Calu3 (cell line): Measurements from ENCODE around the gene RNU1-3. TPM values are rescaled to one million over a fixed set of nuclear protein-coding genes. Genes with fewer than 3 reads are reported as not detected.
"Not testable (repeated sequence)": the region's sequence is repeated elsewhere in the genome, so short reads cannot be mapped to it uniquely, and the experiment has no call there.

Experiments used
- BruUV-seq: library from RNA; stranded (reverse); fragments of 400-500 nt; replicated peaks from 2 replicates; lab custom pipeline; 2021; lab: Mats Ljungman, UMichigan
- CTCF ChIA-PET: fragments of 300-600 bp; sonication (Branson Sonifier 250); formaldehyde crosslinking; loops from one replicate; lab custom pipeline; 2022; ENCODE audit warnings: antibody characterized with exemption; lab: Charles Lee
- DNase-seq: peaks from one replicate; pipeline ENCODE4 v3.0.0; 2022
- H3K27ac Mint-ChIP-seq: one replicate; pipeline ENCODE4 v1.8.0; 2022; ENCODE audit warnings: mixed read lengths; ENCODE audit not compliant: unreplicated experiment
- H3K27me3 Mint-ChIP-seq: one replicate; pipeline ENCODE4 v1.8.0; 2022; ENCODE audit warnings: mixed read lengths; ENCODE audit not compliant: unreplicated experiment
- H3K36me3 Mint-ChIP-seq: one replicate; pipeline ENCODE4 v1.8.0; 2022; ENCODE audit warnings: mild to moderate bottlenecking, moderate library complexity, mixed read lengths; ENCODE audit not compliant: insufficient read depth, unreplicated experiment
- H3K4me1 Mint-ChIP-seq: one replicate; pipeline ENCODE4 v1.8.0; 2022; ENCODE audit warnings: mild to moderate bottlenecking, low read depth, mixed read lengths; ENCODE audit not compliant: unreplicated experiment
- H3K4me3 Mint-ChIP-seq: one replicate; pipeline ENCODE4 v1.8.0; 2022; ENCODE audit warnings: mild to moderate bottlenecking, low read depth, moderate library complexity, mixed read lengths; ENCODE audit not compliant: unreplicated experiment
- H3K9me3 Mint-ChIP-seq: one replicate; pipeline ENCODE4 v1.8.0; 2022; ENCODE audit warnings: low read depth, mixed read lengths; ENCODE audit not compliant: unreplicated experiment
- intact Hi-C: fragments of 100-400 bp; cut with micrococcal nuclease; formaldehyde crosslinking; loops from one replicate; pipeline ENCODE4 v1.10.0; 2022; ENCODE audit not compliant: unreplicated experiment
- total RNA-seq: library from RNA; stranded (reverse); gene quantifications from 2 replicates; pipeline ENCODE4 v1.2.3, GENCODE V29; 2022
- TF ChIP-seq, protein P1 (sequence below): fragments of 200-600 bp; IDR thresholded peaks from one replicate; pipeline ENCODE4 v1.8.0; 2022; ENCODE audit warnings: antibody characterized with exemption; ENCODE audit not compliant: unreplicated experiment

Gene RNU1-3
- total RNA-seq, 1 experiment from 2014 or later: 1,678 TPM

GRCh38 chr1:16636551-16637195, 30.1 kb downstream of the RNU1-3 start:
- CTCF ChIA-PET, intact Hi-C loops, DNase-seq, H3K27me3 Mint-ChIP-seq, BruUV-seq, H3K4me3 Mint-ChIP-seq, H3K9me3 Mint-ChIP-seq, H3K4me1 Mint-ChIP-seq, H3K27ac Mint-ChIP-seq: not testable (repeated sequence)
- H3K36me3 Mint-ChIP-seq: peaks cover 17% of the 10 kb centered on the region

- H3K9me3 Mint-ChIP-seq, H3K4me1 Mint-ChIP-seq, CTCF ChIA-PET, intact Hi-C loops, H3K27ac Mint-ChIP-seq, BruUV-seq, H3K4me3 Mint-ChIP-seq, H3K27me3 Mint-ChIP-seq, DNase-seq: not testable (repeated sequence)
- H3K36me3 Mint-ChIP-seq: peaks cover 19% of the 10 kb centered on the region
Measured at GRCh38 chr1:16635959-16636358, 30.8 kb downstream of the RNU1-3 start.

DNA sequence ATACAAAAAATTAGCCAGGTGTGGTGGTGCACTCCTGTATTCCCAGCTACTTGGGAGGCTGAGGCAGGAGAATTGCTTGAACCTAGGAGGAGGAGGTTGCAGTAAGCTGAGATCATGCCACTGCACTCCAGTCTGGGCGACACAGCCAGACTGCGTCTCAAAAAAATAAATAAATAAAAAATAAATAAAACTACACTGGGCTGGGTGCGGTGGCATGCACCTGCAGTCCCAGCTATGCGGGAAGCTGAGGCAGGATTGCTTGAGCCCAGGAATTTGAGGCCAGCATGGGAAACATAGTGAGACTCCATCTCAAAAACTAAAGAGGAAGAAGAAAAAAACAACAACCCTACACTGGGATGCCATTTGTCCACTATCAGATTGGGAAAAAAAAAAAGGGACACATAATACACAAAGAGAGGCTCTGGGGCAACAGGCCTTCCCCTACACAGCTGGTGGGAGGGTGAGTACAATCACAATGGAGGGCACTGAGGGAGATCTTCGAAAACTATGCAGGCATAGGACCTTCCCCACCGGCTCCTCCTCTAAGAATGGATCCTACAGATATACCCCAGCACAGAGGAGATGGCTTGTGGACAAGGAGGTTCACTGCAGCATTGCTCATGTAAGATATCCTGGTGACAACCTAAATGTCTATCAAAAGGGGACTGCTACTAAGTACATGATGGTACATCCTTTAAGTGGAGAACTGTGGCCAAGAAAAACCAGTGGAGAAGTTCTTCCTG, 33.0 kb downstream of the RNU1-3 start:
- H3K27me3 Mint-ChIP-seq: not testable (repeated sequence)

GRCh38 chr1:16632044-16632850, 34.5 kb downstream of the RNU1-3 start:
- BruUV-seq, DNase-seq, CTCF ChIA-PET, H3K9me3 Mint-ChIP-seq, H3K27ac Mint-ChIP-seq, H3K27me3 Mint-ChIP-seq, H3K4me1 Mint-ChIP-seq, intact Hi-C loops, H3K4me3 Mint-ChIP-seq: not testable (repeated sequence)
- H3K36me3 Mint-ChIP-seq: peaks cover 27% of the 10 kb centered on the region

More for the DNA sequence above, 33.0 kb downstream of the RNU1-3 start:
- intact Hi-C loops, H3K27ac Mint-ChIP-seq, DNase-seq, H3K4me3 Mint-ChIP-seq, H3K4me1 Mint-ChIP-seq, BruUV-seq, H3K9me3 Mint-ChIP-seq: not testable (repeated sequence)
- peaks cover 27% of the 10 kb centered on the region for H3K36me3 Mint-ChIP-seq
- CTCF ChIA-PET: interaction anchor here (0.6 kb wide), 1 partner anchor 23 kb away, joined by 5 read pairs; no protein-coding TSS in a partner anchor

DNA sequence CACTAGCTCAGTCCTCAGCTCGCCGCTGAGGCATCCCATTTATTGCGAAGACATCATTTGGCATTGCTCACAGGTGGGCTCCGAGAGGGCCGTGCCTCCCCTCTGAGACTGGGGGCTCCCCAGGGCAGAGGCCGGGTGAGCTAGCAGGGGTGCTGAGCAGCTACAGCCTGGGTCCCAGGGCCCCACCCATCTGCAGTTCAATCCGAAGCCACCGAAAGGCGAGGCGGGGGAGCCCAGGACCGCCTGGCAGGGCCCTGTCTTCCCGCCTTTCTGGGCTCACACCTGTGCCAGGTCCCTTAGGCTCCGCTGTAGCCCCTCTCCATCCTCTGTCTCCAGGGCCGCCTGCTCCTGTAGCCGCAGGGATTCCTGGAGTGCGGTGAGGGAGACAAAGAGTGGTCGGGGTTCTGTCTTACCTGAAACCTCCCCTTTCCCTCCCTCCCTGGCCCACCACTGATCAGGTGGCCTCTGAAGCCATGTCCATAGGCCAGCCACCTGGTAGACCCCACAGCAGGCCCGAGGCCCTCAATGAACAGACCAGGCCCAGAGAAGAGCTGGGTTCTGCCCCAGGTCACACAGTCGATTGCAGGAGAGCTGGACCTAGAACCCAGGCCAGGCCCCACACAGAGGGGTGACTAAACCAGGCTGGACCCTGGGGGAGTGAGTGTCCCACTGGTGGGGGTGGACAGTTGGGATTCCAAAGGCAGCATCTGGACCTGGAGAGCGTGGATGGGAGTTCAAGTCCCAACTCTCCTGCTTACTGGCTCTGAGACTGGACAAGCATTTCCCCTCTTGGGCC, 35.3 kb downstream of the RNU1-3 start:
- Mint-ChIP-seq H3K4me1 (no peaks in the 10 kb centered on the region), H3K27ac (no peak overlapping the region), H3K36me3 (peaks cover 27% of the 10 kb centered on the region), H3K9me3 (no peaks in the 10 kb centered on the region), H3K27me3 (no peaks in the 10 kb centered on the region), H3K4me3 (no peak overlapping the region)
- no TSS peak for BruUV-seq
- CTCF ChIA-PET: interaction anchor here (0.6 kb wide), 1 partner anchor 22 kb away, joined by 3 read pairs; no protein-coding TSS in a partner anchor
- intact Hi-C loops: no loop called here
- no peak for DNase-seq
- TF ChIP-seq, protein P1, sequence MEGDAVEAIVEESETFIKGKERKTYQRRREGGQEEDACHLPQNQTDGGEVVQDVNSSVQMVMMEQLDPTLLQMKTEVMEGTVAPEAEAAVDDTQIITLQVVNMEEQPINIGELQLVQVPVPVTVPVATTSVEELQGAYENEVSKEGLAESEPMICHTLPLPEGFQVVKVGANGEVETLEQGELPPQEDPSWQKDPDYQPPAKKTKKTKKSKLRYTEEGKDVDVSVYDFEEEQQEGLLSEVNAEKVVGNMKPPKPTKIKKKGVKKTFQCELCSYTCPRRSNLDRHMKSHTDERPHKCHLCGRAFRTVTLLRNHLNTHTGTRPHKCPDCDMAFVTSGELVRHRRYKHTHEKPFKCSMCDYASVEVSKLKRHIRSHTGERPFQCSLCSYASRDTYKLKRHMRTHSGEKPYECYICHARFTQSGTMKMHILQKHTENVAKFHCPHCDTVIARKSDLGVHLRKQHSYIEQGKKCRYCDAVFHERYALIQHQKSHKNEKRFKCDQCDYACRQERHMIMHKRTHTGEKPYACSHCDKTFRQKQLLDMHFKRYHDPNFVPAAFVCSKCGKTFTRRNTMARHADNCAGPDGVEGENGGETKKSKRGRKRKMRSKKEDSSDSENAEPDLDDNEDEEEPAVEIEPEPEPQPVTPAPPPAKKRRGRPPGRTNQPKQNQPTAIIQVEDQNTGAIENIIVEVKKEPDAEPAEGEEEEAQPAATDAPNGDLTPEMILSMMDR: no peak
